Uterus (tissue), 4 donors: Measurements from ENCODE around the gene S1PR4. TPM values are rescaled to one million over a fixed set of nuclear protein-coding genes. Genes with fewer than 3 reads are reported as not detected.
"Not testable (repeated sequence)": the region's sequence is repeated elsewhere in the genome, so short reads cannot be mapped to it uniquely, and the experiment has no call there.

Experiments
- DNase-seq, 2 donors: peaks; one replicate each; pipeline ENCODE4 v3.0.0-alpha.2; 2019 to 2020
- H3K27ac ChIP-seq, 2 donors: fragments of 200-600 bp; sonication (generic); 1 replicate in 1 of 2; 2 replicates in 1 of 2; pipeline ENCODE4 v1.5.1; 2016 to 2018
- H3K27me3 ChIP-seq, 2 donors: fragments of 200-600 bp; sonication (generic); one replicate each; pipeline ENCODE4 v1.5.1; 2018 to 2019; ENCODE audit warnings: control low read depth in 1 of 2
- H3K36me3 ChIP-seq, 2 donors: fragments of 200-600 bp; sonication (generic); one replicate each; pipeline ENCODE4 v1.5.1; 2019; ENCODE audit warnings: control low read depth in 1 of 2
- H3K4me1 ChIP-seq, 2 donors: fragments of 200-600 bp; sonication (generic); one replicate each; pipeline ENCODE4 v1.5.1; 2018 to 2019; ENCODE audit warnings: control low read depth in 1 of 2
- H3K4me3 ChIP-seq, 2 donors: fragments of 200-600 bp; sonication (generic); 1 replicate in 1 of 2; 2 replicates in 1 of 2; pipeline ENCODE4 v1.5.1; 2018 to 2019; ENCODE audit warnings: mild to moderate bottlenecking in 1 of 2
- H3K9me3 ChIP-seq, 2 donors: fragments of 200-600 bp; sonication (generic); one replicate each; pipeline ENCODE4 v1.5.1; 2019; ENCODE audit warnings: control low read depth in 1 of 2
- POLR2A ChIP-seq, 2 donors: fragments of 450-650 bp; IDR thresholded peaks; one replicate each; pipeline ENCODE4 v1.6.1; 2016; ENCODE audit warnings: antibody characterized with exemption in 2 of 2, mild to moderate bottlenecking in 1 of 2, moderate library complexity in 1 of 2
- intact Hi-C: fragments of 100-400 bp; cut with DNase I; formaldehyde crosslinking; loops from one replicate; pipeline ENCODE4 v1.15.1; 2023; ENCODE audit warnings: low total_unique reads
- total RNA-seq, 4 donors: library from RNA; depleted of rRNA in 3 of 4; stranded (reverse); fragments of >200 nt in 3 of 4; gene quantifications; one replicate each; pipeline versions ENCODE4 v1.1.0 to v1.2.4, GENCODE V29; 2014 to 2023
- TF ChIP-seq, protein P1 (sequence below), 4 experiments: fragments of 200-600 bp in 2 of 4; fragments of 450-650 bp in 2 of 4; sonication (generic) in 2 of 4; IDR thresholded peaks; one replicate each; pipeline ENCODE4 v1.5.1; 2016 to 2019; ENCODE audit warnings: antibody characterized with exemption in 4 of 4, mild to moderate bottlenecking in 2 of 4, moderate library complexity in 1 of 4
- donor health status: DM: yes; HTN: yes; CAD: no.

The S1PR4 gene
- total RNA-seq, 4 donors from 2014 or later, result 1.3 to 2.0 TPM; not detected in 2

DNA sequence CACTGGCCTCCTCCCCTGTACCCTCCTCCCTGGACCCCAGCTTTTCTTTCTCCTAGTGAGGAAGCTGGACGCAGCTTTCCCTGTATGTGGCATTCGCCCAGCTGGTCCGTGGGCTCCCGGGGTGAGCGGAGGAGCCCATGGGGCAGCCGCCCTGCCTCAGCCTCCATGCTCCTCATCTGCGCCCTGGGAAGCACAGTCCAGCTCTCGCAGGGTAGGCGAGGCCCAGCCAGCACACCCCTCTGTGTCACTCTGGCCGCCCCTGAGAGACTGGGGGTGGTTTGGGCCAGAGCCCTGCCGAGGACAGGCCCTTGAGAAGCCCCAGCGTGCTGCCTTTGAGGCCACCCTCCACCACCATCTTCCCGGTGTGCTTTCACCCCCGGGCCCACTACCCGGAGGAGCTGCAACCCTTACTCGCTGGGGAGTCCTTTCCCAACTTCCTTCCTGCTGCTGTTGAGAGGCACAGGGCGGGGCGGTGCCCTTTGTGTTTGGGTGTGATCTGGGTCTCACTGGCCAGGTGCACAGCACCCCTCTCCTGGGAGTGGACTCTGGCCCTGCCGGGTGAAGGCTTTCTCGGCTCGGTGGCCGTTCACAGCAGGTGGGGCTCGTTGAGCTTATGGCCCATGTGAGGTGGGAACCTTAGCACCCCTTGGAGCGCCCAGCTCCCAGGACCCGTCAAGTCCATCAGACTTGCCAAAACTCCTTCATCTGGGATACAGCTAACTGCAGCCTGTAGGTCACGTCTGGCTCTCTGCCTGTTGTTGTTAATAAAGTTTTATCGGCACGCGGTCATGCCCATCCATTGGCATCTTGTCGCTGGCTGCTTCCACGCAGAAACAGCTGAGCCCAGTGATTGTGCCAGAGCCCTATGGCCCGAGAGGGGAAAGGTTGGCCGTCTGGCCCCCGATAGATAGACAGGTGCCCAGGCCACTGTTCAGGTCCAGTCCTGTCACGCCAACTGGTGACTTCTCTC, 10.3 kb downstream of the S1PR4 start:
- intact Hi-C loops, result no loop called here
- no peaks in the 10 kb centered on the region for H3K9me3 ChIP-seq
- no peak overlapping the region for H3K4me3 ChIP-seq
- no peak for DNase-seq
- H3K4me1 ChIP-seq, result peaks cover 0 to 16% of the 10 kb centered on the region in 2 donors
- no peaks in the 10 kb centered on the region for H3K36me3 ChIP-seq
- H3K27me3 ChIP-seq, result no peaks in the 10 kb centered on the region
- no peak overlapping the region for H3K27ac ChIP-seq
- TF ChIP-seq POLR2A (IDR thresholded peaks at IDR 0.05), result no peak
- TF ChIP-seq, protein P1, sequence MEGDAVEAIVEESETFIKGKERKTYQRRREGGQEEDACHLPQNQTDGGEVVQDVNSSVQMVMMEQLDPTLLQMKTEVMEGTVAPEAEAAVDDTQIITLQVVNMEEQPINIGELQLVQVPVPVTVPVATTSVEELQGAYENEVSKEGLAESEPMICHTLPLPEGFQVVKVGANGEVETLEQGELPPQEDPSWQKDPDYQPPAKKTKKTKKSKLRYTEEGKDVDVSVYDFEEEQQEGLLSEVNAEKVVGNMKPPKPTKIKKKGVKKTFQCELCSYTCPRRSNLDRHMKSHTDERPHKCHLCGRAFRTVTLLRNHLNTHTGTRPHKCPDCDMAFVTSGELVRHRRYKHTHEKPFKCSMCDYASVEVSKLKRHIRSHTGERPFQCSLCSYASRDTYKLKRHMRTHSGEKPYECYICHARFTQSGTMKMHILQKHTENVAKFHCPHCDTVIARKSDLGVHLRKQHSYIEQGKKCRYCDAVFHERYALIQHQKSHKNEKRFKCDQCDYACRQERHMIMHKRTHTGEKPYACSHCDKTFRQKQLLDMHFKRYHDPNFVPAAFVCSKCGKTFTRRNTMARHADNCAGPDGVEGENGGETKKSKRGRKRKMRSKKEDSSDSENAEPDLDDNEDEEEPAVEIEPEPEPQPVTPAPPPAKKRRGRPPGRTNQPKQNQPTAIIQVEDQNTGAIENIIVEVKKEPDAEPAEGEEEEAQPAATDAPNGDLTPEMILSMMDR (IDR thresholded peaks at IDR 0.05), result no peak

DNA sequence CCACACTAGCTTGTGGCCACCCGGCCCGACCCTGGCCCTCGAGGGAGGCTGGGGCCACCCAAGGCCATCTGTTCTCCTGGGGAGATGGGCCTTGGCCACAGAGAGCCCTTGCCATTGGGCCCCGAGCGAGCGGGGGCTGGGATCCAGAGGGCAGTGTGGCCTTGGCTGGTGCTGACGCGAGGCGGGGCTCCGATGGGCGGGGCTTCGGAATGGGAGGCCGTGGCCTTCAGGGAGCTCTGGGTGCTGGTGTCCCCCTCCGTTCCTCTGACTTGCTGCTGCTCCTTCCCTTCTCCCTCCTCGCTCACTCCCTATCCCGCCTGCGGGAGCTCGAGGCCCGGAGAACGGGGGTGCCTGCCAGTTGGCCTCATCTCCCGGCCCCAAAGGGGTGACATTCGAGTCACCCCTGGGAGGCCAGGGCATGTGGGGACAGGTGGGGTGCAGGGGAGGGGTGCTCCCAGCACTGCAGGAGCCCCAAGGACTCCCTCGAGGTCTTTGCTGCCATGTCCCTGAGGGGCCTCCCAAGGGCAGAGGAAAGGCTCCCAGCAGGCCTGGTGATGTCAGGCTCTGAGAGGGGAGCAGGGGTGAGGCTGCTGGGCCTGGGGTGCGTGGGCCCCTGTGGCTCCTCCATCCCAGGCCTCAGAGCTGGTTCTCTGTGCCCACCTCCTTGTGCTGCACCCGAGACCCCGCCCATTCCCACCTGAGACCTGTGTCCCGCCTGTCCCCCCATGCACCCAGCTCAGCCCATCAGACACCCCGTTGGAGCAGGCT, 11.3 kb downstream of the S1PR4 start:
- no peak overlapping the region for H3K27ac ChIP-seq
- intact Hi-C loops, result no loop called here
- no peaks in the 10 kb centered on the region for H3K27me3 ChIP-seq
- H3K4me1 ChIP-seq, result peaks cover 0 to 16% of the 10 kb centered on the region in 2 donors
- no peaks in the 10 kb centered on the region for H3K36me3 ChIP-seq
- no peak for TF ChIP-seq POLR2A (IDR thresholded peaks at IDR 0.05)
- TF ChIP-seq, protein P1 (IDR thresholded peaks at IDR 0.05), result no peak
- no peaks in the 10 kb centered on the region for H3K9me3 ChIP-seq
- DNase-seq, result no peak
- H3K4me3 ChIP-seq, result no peak overlapping the region

DNA sequence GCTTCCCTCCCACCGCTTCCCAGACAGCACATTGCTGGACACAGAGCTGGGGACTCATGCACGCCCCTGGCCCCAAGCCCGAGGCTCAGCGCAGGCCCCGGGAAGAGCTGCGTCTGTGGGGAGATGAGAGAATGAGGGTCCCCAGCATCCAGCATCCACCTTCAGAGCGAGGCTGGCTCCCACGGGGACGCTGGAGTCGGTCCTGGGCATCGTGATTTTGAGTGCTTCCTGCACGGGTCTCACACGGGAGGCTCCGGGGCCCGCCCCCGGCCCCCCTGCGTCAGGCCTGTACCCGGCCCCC, 11.9 kb downstream of the S1PR4 start:
- no peaks in the 10 kb centered on the region for H3K27me3 ChIP-seq

DNA sequence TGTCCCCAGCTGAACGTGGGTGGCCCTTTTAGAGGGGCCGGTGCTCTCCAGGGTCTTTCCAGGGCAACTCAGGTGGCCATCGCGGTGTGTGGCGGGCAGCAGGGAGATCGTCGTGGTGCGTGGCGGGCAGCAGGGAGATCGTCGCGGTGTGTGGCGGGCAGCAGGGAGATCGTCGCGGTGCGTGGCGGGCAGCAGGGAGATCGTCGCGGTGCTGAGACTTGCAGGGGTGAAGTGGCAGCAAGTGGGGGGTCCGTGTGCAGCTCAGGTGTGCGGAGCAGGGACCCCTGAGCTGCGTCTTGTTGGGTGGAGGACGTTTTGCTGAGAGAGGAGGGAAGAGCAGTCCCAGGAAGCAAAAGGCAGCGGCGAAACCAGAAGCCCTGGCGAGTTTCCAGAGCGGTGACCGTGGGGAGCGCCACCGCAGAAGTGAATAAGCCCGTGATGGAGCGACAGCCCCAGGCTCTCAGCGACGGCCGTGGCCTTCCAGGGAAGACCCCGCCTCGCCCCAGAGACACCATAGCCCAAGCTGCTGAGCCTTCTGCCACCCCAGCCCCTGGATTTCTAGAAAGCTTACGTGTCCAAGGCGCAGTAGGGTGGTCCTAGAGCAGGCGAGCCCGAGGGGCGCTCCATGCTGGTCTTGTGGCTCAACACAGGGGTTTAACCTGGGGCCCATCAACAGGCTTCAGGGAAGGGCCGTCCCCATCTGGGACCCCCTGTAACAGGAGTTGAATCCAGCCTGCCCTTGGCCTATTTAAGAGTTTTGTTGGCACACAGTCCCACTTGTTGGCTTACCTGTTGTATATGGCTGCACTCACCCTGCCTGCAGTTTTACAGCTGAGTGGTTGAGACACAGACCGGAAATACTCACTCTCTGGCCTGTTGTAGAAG, 12.6 kb downstream of the S1PR4 start:
- H3K27ac ChIP-seq, result no peak overlapping the region
- intact Hi-C loops, result no loop called here
- peaks cover 0 to 16% of the 10 kb centered on the region in 2 donors for H3K4me1 ChIP-seq
- H3K36me3 ChIP-seq, result no peaks in the 10 kb centered on the region
- H3K9me3 ChIP-seq, result no peaks in the 10 kb centered on the region
- H3K4me3 ChIP-seq, result no peak overlapping the region
- no peak for TF ChIP-seq POLR2A (IDR thresholded peaks at IDR 0.05)
- TF ChIP-seq, protein P1 (IDR thresholded peaks at IDR 0.05), result no peak
- no peak for DNase-seq
- H3K27me3 ChIP-seq, result no peaks in the 10 kb centered on the region

More for the DNA sequence above, 11.9 kb downstream of the S1PR4 start:
- TF ChIP-seq, protein P1 (IDR thresholded peaks at IDR 0.05), result no peak
- TF ChIP-seq POLR2A (IDR thresholded peaks at IDR 0.05), result no peak
- Histone ChIP-seq H3K4me3 (no peak overlapping the region), H3K4me1 (peaks cover 0 to 16% of the 10 kb centered on the region in 2 donors), H3K9me3 (no peaks in the 10 kb centered on the region), H3K27ac (no peak overlapping the region), H3K36me3 (no peaks in the 10 kb centered on the region)
- intact Hi-C loops, result no loop called here
- DNase-seq, result no peak

DNA sequence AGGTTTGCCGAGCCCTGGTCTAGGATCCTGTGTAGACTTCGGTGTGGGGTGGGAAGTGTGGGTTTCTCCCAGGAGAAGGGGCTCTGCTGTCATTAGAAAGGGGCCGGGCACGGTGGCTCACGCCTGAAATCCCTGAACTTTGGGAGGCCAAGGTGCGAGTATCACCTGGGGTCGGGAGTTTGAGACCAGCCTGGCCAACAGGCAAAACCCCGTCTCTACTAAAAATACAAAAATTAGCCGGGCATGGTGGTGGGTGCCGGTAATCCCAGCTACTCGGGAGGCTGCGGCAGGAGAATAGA, 13.2 kb downstream of the S1PR4 start:
- H3K27ac ChIP-seq, intact Hi-C loops, H3K4me3 ChIP-seq, H3K27me3 ChIP-seq, DNase-seq, H3K36me3 ChIP-seq, H3K9me3 ChIP-seq: not testable (repeated sequence)
- peaks cover 0 to 11% of the 10 kb centered on the region in 2 donors for H3K4me1 ChIP-seq
